T-helper 1 cell treated with Interleukin-12 subunit alpha and Interleukin-12 subunit beta and Interleukin-4 antibody, amounts not matched to agents 30 μg/mL and 1 μg/mL, for 36 hours (primary cell): ENCODE data around the gene NOS3.

Experiments used
- H3K27ac Mint-ChIP-seq: one replicate; pipeline ENCODE4 v1.8.0; 2021; ENCODE audit warnings: mild to moderate bottlenecking, mixed read lengths
- H3K27me3 Mint-ChIP-seq: one replicate; pipeline ENCODE4 v1.8.0; 2021; ENCODE audit warnings: low read depth, mixed read lengths
- H3K36me3 Mint-ChIP-seq: one replicate; pipeline ENCODE4 v1.8.0; 2021; ENCODE audit warnings: low read depth, mixed read lengths
- H3K4me1 Mint-ChIP-seq: one replicate; pipeline ENCODE4 v1.8.0; 2021; ENCODE audit warnings: low read depth, mixed read lengths
- H3K4me3 Mint-ChIP-seq: one replicate; pipeline ENCODE4 v1.8.0; 2021; ENCODE audit warnings: mild to moderate bottlenecking, moderate library complexity, mixed read lengths
- H3K9me3 Mint-ChIP-seq: one replicate; pipeline ENCODE4 v1.8.0; 2021; ENCODE audit warnings: mixed read lengths

Gene NOS3

DNA sequence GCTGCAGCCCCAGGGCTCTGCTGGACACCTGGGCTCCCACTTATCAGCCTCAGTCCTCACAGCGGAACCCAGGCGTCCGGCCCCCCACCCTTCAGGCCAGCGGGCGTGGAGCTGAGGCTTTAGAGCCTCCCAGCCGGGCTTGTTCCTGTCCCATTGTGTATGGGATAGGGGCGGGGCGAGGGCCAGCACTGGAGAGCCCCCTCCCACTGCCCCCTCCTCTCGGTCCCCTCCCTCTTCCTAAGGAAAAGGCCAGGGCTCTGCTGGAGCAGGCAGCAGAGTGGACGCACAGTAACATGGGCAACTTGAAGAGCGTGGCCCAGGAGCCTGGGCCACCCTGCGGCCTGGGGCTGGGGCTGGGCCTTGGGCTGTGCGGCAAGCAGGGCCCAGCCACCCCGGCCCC, 2.7 kb downstream of the NOS3 start:
- no peak overlapping the region for H3K4me3 Mint-ChIP-seq
- peaks cover under 1% of the 10 kb centered on the region for H3K27me3 Mint-ChIP-seq
- no peak overlapping the region for H3K27ac Mint-ChIP-seq
- H3K9me3 Mint-ChIP-seq, result peaks cover 9% of the 10 kb centered on the region
- no peaks in the 10 kb centered on the region for H3K36me3 Mint-ChIP-seq
- peaks cover 7% of the 10 kb centered on the region for H3K4me1 Mint-ChIP-seq

DNA sequence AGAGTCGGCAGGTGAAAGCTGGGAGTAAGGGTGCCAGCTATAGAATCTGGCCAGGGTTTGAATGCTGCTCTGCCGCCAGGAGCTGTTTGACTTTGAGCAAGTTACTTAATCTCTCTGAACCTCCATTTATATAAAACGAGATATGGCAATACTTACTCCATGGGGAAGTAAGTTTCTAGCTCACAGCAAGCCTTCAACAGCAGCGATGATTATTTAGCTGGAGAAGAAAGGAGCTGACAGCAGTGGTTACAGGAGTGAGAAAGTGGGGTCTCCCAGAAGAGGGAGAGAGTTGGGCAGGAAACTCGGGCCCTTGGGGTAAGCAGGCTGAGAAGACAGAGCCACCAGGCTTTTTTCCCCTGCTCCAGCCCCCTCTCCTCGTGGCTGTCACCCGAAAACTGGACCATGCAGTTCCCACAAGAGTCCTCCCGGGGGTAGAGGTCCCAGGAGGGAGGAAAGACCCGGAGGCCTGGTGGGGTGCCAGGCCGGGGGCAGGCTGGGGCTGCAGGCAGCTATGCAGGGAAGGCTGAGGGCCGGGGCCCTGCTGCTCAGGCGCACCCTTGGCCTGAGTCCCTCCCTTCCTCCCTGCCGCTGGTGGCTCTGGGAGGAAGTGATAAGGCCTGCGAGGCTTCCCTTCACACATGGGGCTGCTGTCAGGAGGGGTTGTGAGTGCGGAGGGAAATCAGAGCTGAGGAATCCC, 3.5 kb downstream of the NOS3 start:
- Mint-ChIP-seq H3K4me3 (no peak overlapping the region), H3K4me1 (no peaks in the 10 kb centered on the region), H3K36me3 (no peaks in the 10 kb centered on the region), H3K27me3 (no peaks in the 10 kb centered on the region), H3K9me3 (peaks cover 9% of the 10 kb centered on the region), H3K27ac (no peak overlapping the region)

DNA sequence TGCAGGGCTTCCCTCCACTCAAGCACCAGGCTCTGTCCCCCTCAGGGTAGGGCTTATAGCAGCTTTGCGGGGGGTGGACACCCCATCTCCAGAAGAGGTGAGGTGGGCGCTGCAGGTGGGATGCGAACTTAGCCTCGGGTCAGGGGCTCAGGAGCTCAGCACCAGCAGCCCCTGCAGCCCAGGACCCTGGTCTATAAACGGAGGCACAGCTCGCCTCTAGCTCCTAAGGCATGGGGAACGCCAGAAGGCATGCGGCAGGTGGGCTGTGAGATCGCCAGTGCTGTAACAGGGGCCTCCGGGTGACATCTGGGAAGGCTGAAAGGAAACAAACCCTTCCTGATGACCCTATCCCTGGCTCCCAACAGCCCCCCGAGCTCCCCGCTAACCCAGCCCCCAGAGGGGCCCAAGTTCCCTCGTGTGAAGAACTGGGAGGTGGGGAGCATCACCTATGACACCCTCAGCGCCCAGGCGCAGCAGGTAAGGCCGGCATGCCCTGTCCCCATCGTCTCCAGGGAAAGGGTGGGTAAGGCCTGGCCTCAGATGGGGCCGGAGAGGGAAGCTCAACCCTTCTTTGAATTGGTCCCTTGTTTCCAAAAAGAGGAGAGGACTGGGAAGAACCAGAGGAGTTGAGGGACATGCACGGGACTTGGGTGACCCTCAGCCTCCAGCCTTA, 4.2 kb downstream of the NOS3 start:
- Mint-ChIP-seq H3K4me3 (no peak overlapping the region), H3K36me3 (no peaks in the 10 kb centered on the region), H3K27me3 (no peaks in the 10 kb centered on the region), H3K4me1 (no peaks in the 10 kb centered on the region), H3K9me3 (peaks cover 9% of the 10 kb centered on the region), H3K27ac (no peak overlapping the region)

DNA sequence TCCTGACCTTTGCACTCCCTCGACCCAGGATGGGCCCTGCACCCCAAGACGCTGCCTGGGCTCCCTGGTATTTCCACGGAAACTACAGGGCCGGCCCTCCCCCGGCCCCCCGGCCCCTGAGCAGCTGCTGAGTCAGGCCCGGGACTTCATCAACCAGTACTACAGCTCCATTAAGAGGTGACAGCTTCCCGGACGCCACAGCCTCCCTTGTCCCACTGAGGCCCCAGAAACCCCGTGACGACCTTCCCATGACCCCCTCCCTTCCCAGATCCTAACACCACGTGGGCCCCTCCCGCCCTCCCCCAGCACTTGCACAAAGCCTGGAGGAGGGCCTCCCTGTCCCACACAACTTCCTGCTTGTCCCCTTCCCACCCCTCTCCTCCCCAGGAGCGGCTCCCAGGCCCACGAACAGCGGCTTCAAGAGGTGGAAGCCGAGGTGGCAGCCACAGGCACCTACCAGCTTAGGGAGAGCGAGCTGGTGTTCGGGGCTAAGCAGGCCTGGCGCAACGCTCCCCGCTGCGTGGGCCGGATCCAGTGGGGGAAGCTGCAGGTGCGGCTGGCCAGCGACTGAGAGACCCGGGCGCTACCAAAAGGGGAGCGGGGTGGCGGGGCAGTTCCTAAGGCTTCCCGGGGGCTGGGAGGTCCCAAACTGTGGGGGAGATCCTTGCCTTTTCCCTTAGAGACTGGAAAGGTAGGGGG, 5.7 kb downstream of the NOS3 start:
- Mint-ChIP-seq H3K4me1 (no peaks in the 10 kb centered on the region), H3K36me3 (no peaks in the 10 kb centered on the region), H3K9me3 (no peaks in the 10 kb centered on the region), H3K27me3 (no peaks in the 10 kb centered on the region), H3K27ac (no peak overlapping the region), H3K4me3 (no peak overlapping the region)

DNA sequence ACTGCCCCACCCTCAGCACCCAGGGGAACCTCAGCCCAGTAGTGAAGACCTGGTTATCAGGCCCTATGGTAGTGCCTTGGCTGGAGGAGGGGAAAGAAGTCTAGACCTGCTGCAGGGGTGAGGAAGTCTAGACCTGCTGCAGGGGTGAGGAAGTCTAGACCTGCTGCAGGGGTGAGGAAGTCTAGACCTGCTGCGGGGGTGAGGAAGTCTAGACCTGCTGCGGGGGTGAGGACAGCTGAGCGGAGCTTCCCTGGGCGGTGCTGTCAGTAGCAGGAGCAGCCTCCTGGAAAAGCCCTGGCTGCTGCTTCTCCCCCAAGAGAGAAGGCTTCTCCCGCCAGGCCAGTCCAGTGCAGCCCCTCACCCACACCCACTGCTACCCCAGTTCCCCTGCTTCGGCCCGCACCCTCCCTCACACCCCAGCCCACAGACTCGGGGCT, 6.3 kb downstream of the NOS3 start:
- Mint-ChIP-seq H3K36me3 (no peaks in the 10 kb centered on the region), H3K27me3 (no peaks in the 10 kb centered on the region), H3K9me3 (no peaks in the 10 kb centered on the region), H3K27ac (no peak overlapping the region), H3K4me1 (no peaks in the 10 kb centered on the region), H3K4me3 (no peak overlapping the region)

DNA sequence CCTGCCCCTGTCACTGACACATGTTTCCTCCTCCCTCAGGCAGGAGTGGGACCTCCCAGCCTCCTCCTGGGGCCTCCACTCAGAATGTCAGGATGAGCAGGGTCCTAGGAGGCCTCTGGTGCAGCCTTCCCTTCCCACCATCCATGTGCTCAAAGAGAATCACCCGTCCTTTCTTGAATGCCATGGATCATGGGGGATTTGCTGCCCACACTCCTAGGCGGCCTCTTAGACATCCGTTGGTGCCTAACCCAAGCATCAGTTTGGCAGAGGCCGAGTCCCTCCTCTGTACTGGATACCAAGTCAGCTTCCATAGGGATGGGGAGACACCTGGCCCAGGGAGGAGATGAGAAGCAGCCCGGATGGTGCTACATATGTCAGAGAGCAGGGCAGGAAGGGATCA, 7.0 kb downstream of the NOS3 start:
- Mint-ChIP-seq H3K4me1 (no peaks in the 10 kb centered on the region), H3K9me3 (no peaks in the 10 kb centered on the region), H3K27ac (no peak overlapping the region), H3K36me3 (no peaks in the 10 kb centered on the region), H3K4me3 (no peak overlapping the region), H3K27me3 (no peaks in the 10 kb centered on the region)

DNA sequence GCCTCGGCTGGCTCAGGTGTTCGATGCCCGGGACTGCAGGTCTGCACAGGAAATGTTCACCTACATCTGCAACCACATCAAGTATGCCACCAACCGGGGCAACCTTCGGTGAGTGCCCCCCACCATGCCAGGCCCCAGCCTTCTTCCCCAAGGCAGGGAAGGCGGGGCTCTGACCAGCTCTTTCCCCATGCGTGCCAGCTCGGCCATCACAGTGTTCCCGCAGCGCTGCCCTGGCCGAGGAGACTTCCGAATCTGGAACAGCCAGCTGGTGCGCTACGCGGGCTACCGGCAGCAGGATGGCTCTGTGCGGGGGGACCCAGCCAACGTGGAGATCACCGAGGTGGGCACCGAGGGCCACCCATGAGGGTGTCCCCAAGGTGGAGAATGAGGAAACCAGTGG, 7.5 kb downstream of the NOS3 start:
- Mint-ChIP-seq H3K36me3 (no peaks in the 10 kb centered on the region), H3K27me3 (no peaks in the 10 kb centered on the region), H3K27ac (no peak overlapping the region), H3K9me3 (no peaks in the 10 kb centered on the region), H3K4me1 (no peaks in the 10 kb centered on the region), H3K4me3 (no peak overlapping the region)

DNA sequence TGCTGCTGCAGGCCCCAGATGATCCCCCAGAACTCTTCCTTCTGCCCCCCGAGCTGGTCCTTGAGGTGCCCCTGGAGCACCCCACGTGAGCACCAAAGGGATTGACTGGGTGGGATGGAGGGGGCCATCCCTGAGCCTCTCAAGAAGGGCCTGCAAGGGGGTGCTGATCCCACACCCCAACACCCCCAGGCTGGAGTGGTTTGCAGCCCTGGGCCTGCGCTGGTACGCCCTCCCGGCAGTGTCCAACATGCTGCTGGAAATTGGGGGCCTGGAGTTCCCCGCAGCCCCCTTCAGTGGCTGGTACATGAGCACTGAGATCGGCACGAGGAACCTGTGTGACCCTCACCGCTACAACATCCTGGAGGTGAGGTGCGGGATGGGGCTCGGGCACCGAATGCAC, 8.2 kb downstream of the NOS3 start:
- H3K9me3 Mint-ChIP-seq, result no peaks in the 10 kb centered on the region
- H3K36me3 Mint-ChIP-seq, result no peaks in the 10 kb centered on the region
- no peak overlapping the region for H3K4me3 Mint-ChIP-seq
- H3K4me1 Mint-ChIP-seq, result no peaks in the 10 kb centered on the region
- no peak overlapping the region for H3K27ac Mint-ChIP-seq
- H3K27me3 Mint-ChIP-seq, result no peaks in the 10 kb centered on the region

DNA sequence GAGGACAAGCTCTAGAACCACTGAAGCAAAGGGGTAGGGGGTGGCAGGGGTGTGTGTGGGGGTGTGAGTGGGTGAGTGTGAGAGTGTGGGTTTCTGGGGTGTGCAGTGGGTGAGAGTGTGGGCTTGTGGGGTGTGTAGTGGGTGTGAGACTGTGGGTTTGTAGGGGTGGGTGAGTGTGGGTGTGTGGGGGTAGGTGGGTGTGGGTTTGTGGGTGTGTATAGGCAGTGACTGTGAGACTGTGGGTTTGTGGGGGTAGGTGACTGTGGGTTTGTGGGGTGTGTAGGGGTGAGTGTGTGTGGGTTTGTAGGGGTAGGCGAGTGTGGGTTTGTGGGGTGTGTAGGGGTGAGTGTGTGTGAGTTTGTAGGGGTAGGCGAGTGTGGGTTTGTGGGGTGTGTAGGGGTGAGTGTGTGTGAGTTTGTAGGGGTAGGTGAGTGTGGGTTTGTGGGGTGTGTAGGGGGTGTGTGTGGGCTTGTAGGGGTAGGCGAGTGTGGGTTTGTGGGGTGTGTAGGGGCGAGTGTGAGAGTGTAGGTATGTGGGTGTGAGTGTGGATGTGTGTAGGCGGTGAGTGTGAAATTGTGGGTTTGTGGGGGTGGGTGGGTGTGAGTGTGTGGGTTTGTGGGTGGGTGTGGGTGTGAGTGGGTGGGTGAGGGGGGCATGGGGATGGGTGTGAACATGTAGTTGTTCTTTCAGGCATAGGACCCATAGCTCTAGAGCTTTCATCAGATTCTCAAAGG, 8.8 kb downstream of the NOS3 start:
- Mint-ChIP-seq H3K27ac (no peak overlapping the region), H3K4me1 (no peaks in the 10 kb centered on the region), H3K4me3 (no peak overlapping the region), H3K27me3 (no peaks in the 10 kb centered on the region), H3K36me3 (no peaks in the 10 kb centered on the region), H3K9me3 (no peaks in the 10 kb centered on the region)

DNA sequence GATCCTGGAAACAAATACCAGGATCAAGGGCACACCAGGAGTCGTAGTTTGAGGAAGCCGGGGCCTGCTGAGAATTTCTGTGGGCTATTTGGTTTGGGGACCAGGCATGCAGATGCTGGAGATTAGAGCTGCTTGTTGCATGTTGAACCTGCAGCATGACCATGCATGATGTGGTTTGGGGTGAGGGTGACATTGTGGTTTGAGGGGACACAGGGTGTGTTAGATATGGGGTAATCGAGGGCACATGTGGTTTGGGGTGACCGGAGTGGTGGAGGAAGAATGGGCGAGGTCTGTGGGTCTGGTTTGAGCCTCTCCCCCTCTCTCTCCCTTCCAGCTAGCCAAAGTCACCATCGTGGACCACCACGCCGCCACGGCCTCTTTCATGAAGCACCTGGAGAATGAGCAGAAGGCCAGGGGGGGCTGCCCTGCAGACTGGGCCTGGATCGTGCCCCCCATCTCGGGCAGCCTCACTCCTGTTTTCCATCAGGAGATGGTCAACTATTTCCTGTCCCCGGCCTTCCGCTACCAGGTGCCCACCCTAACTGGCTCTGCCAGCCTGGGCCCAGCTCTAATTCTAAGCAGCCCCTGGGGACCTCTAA, 10.2 kb downstream of the NOS3 start:
- Mint-ChIP-seq H3K4me1 (peaks cover 2% of the 10 kb centered on the region), H3K4me3 (no peak overlapping the region), H3K36me3 (no peaks in the 10 kb centered on the region), H3K27ac (no peak overlapping the region), H3K9me3 (no peaks in the 10 kb centered on the region), H3K27me3 (no peaks in the 10 kb centered on the region)

DNA sequence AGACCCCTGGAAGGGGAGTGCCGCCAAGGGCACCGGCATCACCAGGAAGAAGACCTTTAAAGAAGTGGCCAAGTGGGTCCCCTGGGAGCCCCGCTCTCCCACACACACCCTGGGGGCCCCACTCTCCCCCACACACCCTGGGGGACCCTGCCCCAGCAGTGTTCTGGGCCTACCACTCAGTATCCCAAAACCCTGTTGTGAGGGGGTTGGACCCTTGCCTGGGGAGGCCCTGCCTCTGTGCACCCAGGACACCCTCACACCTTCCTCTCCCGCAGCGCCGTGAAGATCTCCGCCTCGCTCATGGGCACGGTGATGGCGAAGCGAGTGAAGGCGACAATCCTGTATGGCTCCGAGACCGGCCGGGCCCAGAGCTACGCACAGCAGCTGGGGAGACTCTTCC, 10.7 kb downstream of the NOS3 start:
- Mint-ChIP-seq H3K9me3 (no peaks in the 10 kb centered on the region), H3K4me1 (peaks cover 2% of the 10 kb centered on the region), H3K4me3 (no peak overlapping the region), H3K36me3 (no peaks in the 10 kb centered on the region), H3K27ac (no peak overlapping the region), H3K27me3 (no peaks in the 10 kb centered on the region)

DNA sequence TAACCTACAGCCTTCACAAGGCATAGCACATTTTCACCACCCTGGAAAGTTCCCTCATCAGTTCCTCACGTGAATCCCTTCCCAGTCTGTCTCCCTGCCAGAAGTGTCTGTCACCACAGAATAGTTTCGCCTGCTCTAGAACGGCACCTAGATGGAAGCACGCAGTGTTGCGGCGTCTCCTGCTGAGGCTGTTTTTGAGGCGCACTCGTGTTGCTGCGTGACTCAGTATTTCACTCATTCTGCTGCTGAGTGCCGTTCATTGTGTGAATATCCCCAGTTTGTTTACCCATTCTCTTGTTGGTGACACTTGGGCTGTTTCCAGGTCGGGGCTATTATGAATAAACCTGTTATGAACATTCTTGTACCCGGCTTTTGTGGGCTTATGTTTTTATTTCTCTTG, 12.8 kb downstream of the NOS3 start:
- no peaks in the 10 kb centered on the region for H3K9me3 Mint-ChIP-seq
- H3K4me3 Mint-ChIP-seq, result no peak overlapping the region
- no peak overlapping the region for H3K27ac Mint-ChIP-seq
- H3K27me3 Mint-ChIP-seq, result no peaks in the 10 kb centered on the region
- H3K36me3 Mint-ChIP-seq, result no peaks in the 10 kb centered on the region
- peaks cover 17% of the 10 kb centered on the region for H3K4me1 Mint-ChIP-seq

DNA sequence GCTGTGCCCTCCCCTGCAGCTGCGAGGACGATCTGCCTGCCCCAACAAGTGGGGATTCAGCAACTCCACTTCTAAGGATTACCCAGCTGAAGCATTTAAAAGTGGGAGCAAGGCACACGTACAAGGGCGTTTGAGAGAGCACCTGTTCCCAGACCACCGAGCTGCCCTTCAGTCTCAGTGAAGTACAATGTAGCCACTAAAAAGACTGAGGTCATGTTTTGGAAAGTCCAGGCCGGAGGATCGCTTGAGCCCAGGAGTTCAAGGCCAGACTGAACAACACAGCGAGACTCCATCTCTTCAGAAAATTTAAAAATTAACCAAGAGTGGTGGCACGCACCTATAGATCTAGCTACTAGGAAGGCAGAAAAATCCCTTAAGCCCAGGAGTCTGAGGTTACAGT, 14.7 kb downstream of the NOS3 start:
- Mint-ChIP-seq H3K4me3 (no peak overlapping the region), H3K4me1 (peaks cover 23% of the 10 kb centered on the region), H3K27ac (peak overlapping the region; percentile 31), H3K36me3 (no peaks in the 10 kb centered on the region), H3K27me3 (no peaks in the 10 kb centered on the region), H3K9me3 (no peaks in the 10 kb centered on the region)

DNA sequence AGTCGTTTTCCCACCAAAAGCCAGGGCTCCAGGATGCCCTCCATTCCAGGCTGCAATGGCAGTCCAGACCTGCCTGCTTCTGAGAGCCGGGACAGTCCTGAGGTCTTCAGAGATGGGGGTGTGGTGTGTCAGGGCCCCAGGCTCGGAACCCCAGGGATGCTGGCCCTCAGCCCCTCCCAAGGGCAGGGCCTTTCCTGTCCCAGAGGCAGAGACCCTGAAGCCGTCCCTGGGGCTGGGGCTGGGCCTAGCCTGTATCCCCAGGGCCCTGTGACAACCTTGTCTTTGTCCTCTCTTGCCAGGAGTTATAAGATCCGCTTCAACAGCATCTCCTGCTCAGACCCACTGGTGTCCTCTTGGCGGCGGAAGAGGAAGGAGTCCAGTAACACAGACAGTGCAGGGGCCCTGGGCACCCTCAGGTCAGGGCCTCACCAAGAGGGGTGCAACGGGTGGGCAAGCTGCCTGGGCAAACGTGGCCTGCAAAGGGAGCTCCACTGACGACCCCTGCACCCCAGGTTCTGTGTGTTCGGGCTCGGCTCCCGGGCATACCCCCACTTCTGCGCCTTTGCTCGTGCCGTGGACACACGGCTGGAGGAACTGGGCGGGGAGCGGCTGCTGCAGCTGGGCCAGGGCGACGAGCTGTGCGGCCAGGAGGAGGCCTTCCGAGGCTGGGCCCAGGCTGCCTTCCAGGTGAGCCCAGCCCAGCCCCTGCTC, 15.9 kb downstream of the NOS3 start:
- Mint-ChIP-seq H3K27ac (no peak overlapping the region), H3K36me3 (no peaks in the 10 kb centered on the region), H3K9me3 (no peaks in the 10 kb centered on the region), H3K4me1 (peaks cover 30% of the 10 kb centered on the region), H3K4me3 (no peak overlapping the region), H3K27me3 (no peaks in the 10 kb centered on the region)
